ENCODE data around the gene SLC9A5. TPM values are rescaled to one million over a fixed set of nuclear protein-coding genes. Genes with fewer than 3 reads are reported as not detected.

Gene SLC9A5
- total and polyA plus RNA-seq, 4 donors = 0.05 to 0.25 (median 0.09) TPM; not detected in 1

DNA sequence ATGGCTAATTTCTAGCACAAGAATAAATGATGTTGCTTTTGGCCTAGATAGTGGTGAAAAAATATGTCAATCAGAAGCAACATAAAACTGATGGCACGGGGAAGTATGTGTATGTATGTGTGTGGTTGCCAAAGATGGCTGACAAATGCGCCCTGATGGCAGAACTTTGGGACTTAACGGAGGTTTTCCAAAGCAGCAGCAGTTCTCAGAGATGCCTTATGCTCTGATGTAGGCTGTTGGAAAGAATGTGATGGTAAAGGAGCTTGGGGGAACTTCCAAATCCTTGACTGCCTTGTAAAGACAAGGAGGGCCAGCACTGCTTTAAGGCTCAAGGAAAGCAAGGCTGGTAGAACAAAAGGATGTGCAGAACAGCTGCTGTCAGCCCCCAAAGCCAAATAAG lies 61.8 kb downstream of the SLC9A5 start:
- H3K9ac ChIP-seq (ENCODE audit: low read depth in 1 of 2, low read length in 2 of 2) = no peak overlapping the region
- no peak overlapping the region for H3K27ac ChIP-seq (ENCODE audit: low read depth in 1 of 2, low read length in 2 of 2)
- no peaks in the 10 kb centered on the region for H3K9me3 ChIP-seq (ENCODE audit: control insufficient read depth in 4 of 4, low read length in 3 of 4)
- no peaks in the 10 kb centered on the region for H3K27me3 ChIP-seq (ENCODE audit: control insufficient read depth in 4 of 4, insufficient read depth in 4 of 4, low read length in 3 of 4)
- DNase-seq (ENCODE audit: low spot score) = no peak
- no peaks in the 10 kb centered on the region for H3K4me1 ChIP-seq (ENCODE audit: control insufficient read depth in 4 of 4, insufficient read depth in 4 of 4, low read length in 3 of 4)
- 92% methylated on average over 3 of the region's 3 CpGs for WGBS
- TF ChIP-seq HNF4A (conservative IDR thresholded peaks at IDR 0.05) (no peak), RAD21 (IDR thresholded peaks at IDR 0.05) (no peak), YY1 (IDR thresholded peaks at IDR 0.05) (no peak)
- TF ChIP-seq, protein P1, sequence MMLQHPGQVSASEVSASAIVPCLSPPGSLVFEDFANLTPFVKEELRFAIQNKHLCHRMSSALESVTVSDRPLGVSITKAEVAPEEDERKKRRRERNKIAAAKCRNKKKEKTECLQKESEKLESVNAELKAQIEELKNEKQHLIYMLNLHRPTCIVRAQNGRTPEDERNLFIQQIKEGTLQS (IDR thresholded peaks at IDR 0.05) = no peak
- TF ChIP-seq, protein P2, sequence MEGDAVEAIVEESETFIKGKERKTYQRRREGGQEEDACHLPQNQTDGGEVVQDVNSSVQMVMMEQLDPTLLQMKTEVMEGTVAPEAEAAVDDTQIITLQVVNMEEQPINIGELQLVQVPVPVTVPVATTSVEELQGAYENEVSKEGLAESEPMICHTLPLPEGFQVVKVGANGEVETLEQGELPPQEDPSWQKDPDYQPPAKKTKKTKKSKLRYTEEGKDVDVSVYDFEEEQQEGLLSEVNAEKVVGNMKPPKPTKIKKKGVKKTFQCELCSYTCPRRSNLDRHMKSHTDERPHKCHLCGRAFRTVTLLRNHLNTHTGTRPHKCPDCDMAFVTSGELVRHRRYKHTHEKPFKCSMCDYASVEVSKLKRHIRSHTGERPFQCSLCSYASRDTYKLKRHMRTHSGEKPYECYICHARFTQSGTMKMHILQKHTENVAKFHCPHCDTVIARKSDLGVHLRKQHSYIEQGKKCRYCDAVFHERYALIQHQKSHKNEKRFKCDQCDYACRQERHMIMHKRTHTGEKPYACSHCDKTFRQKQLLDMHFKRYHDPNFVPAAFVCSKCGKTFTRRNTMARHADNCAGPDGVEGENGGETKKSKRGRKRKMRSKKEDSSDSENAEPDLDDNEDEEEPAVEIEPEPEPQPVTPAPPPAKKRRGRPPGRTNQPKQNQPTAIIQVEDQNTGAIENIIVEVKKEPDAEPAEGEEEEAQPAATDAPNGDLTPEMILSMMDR (IDR thresholded peaks at IDR 0.05; ENCODE audit: low read depth, low read length, missing input control) = no peak
- H3K4me3 ChIP-seq (ENCODE audit: low read depth in 1 of 3, low read length in 3 of 3) = no peak overlapping the region
- no peaks in the 10 kb centered on the region for H3K36me3 ChIP-seq (ENCODE audit: control insufficient read depth in 4 of 4, insufficient read depth in 3 of 4, low read depth in 1 of 4, low read length in 3 of 4)

DNA sequence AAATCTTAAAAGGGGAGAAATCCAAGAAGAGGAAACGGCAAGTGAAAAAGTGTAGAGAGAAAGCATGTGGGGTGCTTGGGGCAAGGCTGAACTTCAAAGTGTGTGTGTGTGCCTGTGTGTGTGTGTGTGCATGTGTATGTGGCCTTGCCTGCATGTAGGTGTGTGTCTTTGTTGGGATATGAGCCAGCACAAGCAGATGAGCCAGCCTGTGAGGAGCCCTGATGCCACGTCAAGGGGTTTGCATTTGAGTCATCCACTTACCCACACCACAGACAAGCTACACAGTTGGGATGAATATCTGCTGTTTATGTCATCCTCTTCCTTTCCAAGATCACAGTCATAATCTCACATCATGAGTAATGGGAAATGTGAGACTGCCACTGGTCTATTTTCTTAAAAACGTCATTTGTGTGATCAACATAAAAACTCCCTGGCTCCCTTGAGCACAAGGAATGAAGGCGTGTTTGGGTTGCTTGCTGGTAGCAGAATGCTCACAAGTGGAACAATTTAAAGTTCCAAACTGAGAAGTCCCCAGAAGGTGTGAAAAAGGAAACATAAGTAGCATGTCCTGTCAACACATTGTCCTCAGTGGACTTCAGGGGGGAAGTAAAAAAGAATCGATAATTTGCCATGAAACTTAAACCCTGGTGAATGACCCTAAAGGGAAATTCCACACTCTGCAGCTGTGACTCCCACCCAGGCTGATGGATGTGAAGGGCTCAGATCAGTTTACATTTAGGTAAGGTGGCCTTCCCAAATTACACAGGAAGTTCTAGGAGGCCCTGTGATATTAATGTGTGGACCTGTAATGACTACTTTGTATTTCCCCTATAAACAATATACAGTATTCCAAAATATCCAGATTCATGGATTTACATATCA lies 63.1 kb downstream of the SLC9A5 start:
- TF ChIP-seq, protein P1 (IDR thresholded peaks at IDR 0.05) = no peak
- TF ChIP-seq JUND (IDR thresholded peaks at IDR 0.05) = no peak
- no peak for TF ChIP-seq RAD21 (IDR thresholded peaks at IDR 0.05)
- no peak for TF ChIP-seq EGR1 (IDR thresholded peaks at IDR 0.05; ENCODE audit: low read depth in 2 of 2)
- no peak for TF ChIP-seq TAF1 (conservative IDR thresholded peaks at IDR 0.05)
- TF ChIP-seq, protein P3, sequence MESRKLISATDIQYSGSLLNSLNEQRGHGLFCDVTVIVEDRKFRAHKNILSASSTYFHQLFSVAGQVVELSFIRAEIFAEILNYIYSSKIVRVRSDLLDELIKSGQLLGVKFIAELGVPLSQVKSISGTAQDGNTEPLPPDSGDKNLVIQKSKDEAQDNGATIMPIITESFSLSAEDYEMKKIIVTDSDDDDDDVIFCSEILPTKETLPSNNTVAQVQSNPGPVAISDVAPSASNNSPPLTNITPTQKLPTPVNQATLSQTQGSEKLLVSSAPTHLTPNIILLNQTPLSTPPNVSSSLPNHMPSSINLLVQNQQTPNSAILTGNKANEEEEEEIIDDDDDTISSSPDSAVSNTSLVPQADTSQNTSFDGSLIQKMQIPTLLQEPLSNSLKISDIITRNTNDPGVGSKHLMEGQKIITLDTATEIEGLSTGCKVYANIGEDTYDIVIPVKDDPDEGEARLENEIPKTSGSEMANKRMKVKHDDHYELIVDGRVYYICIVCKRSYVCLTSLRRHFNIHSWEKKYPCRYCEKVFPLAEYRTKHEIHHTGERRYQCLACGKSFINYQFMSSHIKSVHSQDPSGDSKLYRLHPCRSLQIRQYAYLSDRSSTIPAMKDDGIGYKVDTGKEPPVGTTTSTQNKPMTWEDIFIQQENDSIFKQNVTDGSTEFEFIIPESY (IDR thresholded peaks at IDR 0.05) = no peak
- TF ChIP-seq GABPA (IDR thresholded peaks at IDR 0.05 in 1 of 2, conservative IDR thresholded peaks at IDR 0.05 in 1 of 2) = no peak
- no peak for TF ChIP-seq HNF4G (IDR thresholded peaks at IDR 0.05)
- TF ChIP-seq NR2F2 (IDR thresholded peaks at IDR 0.05) = no peak
- TF ChIP-seq, protein P2 (IDR thresholded peaks at IDR 0.05; ENCODE audit: low read depth, low read length, missing input control) = no peak
- Histone ChIP-seq H3K27me3 (ENCODE audit: control insufficient read depth in 4 of 4, insufficient read depth in 4 of 4, low read length in 3 of 4) (no peaks in the 10 kb centered on the region), H3K9ac (ENCODE audit: low read depth in 1 of 2, low read length in 2 of 2) (no peak overlapping the region), H3K36me3 (ENCODE audit: control insufficient read depth in 4 of 4, insufficient read depth in 3 of 4, low read depth in 1 of 4, low read length in 3 of 4) (no peaks in the 10 kb centered on the region), H3K27ac (ENCODE audit: low read depth in 1 of 2, low read length in 2 of 2) (no peak overlapping the region), H3K4me3 (ENCODE audit: low read depth in 1 of 3, low read length in 3 of 3) (no peak overlapping the region), H3K4me1 (ENCODE audit: control insufficient read depth in 4 of 4, insufficient read depth in 4 of 4, low read length in 3 of 4) (no peaks in the 10 kb centered on the region), H3K9me3 (ENCODE audit: control insufficient read depth in 4 of 4, low read length in 3 of 4) (no peaks in the 10 kb centered on the region)
- no peak for DNase-seq (ENCODE audit: low spot score)
- 74% methylated on average over 5 of the region's 5 CpGs for WGBS
